HCEC 1CT (cell line): ENCODE data around the gene PRKAG2.
"Not testable (repeated sequence)": the region's sequence is repeated elsewhere in the genome, so short reads cannot be mapped to it uniquely, and the experiment has no call there.

ENCODE experiments used
- DNase-seq: peaks from one replicate; pipeline ENCODE4 v3.0.0-alpha.2; 2017

The PRKAG2 gene

GRCh38 chr7:151832138-151832537 is 44.8 kb downstream of the PRKAG2 start:
- DNase-seq: no peak

GRCh38 chr7:151831606-151832005 is 45.3 kb downstream of the PRKAG2 start:
- no peak for DNase-seq

GRCh38 chr7:151830121-151830830 is 46.6 kb downstream of the PRKAG2 start:
- DNase-seq: no peak

- DNase-seq: no peak
Measured at GRCh38 chr7:151829707-151830106, 47.2 kb downstream of the PRKAG2 start.

- DNase-seq: no peak
Measured at GRCh38 chr7:151827620-151828019, 49.3 kb downstream of the PRKAG2 start.

GRCh38 chr7:151826316-151826715 is 50.6 kb downstream of the PRKAG2 start:
- not testable (repeated sequence) for DNase-seq

GRCh38 chr7:151825721-151826120 is 51.2 kb downstream of the PRKAG2 start:
- no peak for DNase-seq

GRCh38 chr7:151824373-151824933 is 52.5 kb downstream of the PRKAG2 start:
- no peak for DNase-seq

- DNase-seq: no peak
Measured at GRCh38 chr7:151823566-151824372, 53.1 kb downstream of the PRKAG2 start.

GRCh38 chr7:151822541-151823181 is 54.3 kb downstream of the PRKAG2 start:
- DNase-seq: no peak

GRCh38 chr7:151821806-151822540 is 54.9 kb downstream of the PRKAG2 start:
- DNase-seq: no peak

- DNase-seq: no peak
Measured at GRCh38 chr7:151821226-151821625, 55.7 kb downstream of the PRKAG2 start.

GRCh38 chr7:151820491-151821105 is 56.3 kb downstream of the PRKAG2 start:
- no peak for DNase-seq

GRCh38 chr7:151819866-151820265 is 57.0 kb downstream of the PRKAG2 start:
- DNase-seq: no peak

- no peak for DNase-seq
Measured at GRCh38 chr7:151818674-151819519, 58.0 kb downstream of the PRKAG2 start.

GRCh38 chr7:151817981-151818673 is 58.8 kb downstream of the PRKAG2 start:
- DNase-seq: no peak

GRCh38 chr7:151817315-151817690 is 59.6 kb downstream of the PRKAG2 start:
- no peak for DNase-seq

- no peak for DNase-seq
Measured at GRCh38 chr7:151816562-151817314, 60.2 kb downstream of the PRKAG2 start.

- no peak for DNase-seq
Measured at GRCh38 chr7:151815419-151815818, 61.5 kb downstream of the PRKAG2 start.
